ENCODE data around the gene BRD3OS. TPM values are rescaled to one million over a fixed set of nuclear protein-coding genes. Genes with fewer than 3 reads are reported as not detected.
A peak's percentile ranks its signal among the peaks of the same experiment; 100 is the strongest.

Gene BRD3OS
- total and polyA plus RNA-seq, 8 donors, result 15.5 to 23.1 (median 18.3) TPM

DNA sequence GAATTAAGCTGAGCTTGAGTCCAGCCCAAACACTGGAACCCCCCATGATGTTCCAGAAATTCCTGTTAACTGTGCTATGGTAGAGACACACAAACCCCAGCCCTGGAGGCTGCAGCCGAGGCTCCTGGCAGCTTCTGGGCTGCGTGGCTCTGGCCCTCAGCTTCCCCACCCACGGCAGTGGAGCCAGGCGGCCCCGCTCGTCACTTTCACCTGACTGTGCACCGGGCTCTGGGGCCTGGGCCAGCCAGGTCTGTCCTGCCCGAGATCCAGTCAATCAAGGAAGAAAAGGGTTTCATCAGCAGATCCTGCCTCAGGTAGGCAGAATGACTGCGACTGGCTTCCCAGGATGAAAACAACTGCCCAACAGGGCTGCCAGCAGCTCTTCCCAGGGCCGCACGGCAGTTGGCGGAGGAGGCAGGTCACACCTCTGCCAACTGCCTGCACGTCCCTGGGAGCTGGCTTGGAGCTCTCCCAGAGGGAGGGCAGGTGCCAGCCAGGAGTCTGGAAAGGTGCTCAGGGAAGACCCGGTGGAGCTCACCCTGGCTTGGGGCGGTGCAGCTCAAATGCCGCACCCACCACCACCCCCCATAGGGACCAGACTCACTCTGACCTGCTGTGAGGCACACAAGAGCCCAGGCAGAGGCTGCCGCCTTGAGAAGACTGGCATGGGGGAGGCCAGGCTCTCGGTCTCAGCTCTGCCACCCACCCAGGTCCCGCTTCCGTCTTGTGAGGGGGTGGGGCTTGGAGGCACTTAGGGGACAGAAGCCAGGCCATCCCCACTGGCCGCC is 21.8 kb downstream of the BRD3OS start:
- Histone ChIP-seq H3K27me3 (no peaks in the 10 kb centered on the region), H3K36me3 (peaks cover 0 to 97% of the 10 kb centered on the region in 2 donors), H3K4me3 (no peak overlapping the region), H3K4me1 (no peaks in the 10 kb centered on the region), H3K27ac (no peak overlapping the region), H3K9me3 (no peaks in the 10 kb centered on the region)
- TF ChIP-seq, protein P1, sequence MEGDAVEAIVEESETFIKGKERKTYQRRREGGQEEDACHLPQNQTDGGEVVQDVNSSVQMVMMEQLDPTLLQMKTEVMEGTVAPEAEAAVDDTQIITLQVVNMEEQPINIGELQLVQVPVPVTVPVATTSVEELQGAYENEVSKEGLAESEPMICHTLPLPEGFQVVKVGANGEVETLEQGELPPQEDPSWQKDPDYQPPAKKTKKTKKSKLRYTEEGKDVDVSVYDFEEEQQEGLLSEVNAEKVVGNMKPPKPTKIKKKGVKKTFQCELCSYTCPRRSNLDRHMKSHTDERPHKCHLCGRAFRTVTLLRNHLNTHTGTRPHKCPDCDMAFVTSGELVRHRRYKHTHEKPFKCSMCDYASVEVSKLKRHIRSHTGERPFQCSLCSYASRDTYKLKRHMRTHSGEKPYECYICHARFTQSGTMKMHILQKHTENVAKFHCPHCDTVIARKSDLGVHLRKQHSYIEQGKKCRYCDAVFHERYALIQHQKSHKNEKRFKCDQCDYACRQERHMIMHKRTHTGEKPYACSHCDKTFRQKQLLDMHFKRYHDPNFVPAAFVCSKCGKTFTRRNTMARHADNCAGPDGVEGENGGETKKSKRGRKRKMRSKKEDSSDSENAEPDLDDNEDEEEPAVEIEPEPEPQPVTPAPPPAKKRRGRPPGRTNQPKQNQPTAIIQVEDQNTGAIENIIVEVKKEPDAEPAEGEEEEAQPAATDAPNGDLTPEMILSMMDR (IDR thresholded peaks at IDR 0.05), result no peak
- intact Hi-C loops (cut with DNase I), result no loop called here
- DNase-seq, result peak in 1 of 4 donors; percentile 57
- ATAC-seq, result no peak

DNA sequence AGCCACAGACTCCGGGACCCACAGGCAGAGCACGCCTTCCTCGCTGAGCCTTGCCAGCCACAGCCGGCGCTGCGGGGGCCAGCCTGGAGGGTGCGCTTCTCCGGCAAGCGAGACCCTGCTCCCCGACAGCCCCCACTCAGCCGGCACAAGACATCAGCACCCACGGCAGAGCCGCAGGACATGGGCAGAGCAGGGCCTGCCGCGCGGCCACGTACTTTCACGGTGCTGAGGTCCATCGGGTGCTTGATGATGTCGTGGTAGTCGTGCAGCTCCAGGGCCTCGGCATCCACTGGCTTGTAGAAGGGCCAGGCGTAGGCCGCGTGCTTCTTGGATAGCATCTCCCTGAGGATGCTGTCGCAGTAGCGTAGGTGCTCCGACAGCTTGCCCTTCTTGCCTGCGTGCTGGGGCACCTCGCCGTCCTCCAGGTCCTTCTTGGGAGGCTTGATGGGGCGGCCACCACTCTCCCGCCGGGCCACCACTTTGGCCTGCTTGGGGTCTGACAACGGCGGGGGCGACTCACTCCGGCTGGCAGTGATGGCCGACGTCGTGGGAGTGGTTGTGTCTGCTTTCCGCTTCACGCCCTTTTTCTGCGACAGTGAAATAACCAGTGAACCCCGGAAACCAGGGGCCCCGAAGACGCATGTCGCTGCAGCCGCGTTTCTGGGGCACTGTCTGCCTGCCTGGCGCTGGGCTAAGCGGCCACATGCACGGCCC is 22.7 kb downstream of the BRD3OS start:
- no peak for ATAC-seq
- Histone ChIP-seq H3K36me3 (peaks cover 0 to 100% of the 10 kb centered on the region in 2 donors), H3K27ac (no peak overlapping the region), H3K9me3 (no peaks in the 10 kb centered on the region), H3K4me3 (no peak overlapping the region), H3K27me3 (no peaks in the 10 kb centered on the region), H3K4me1 (no peaks in the 10 kb centered on the region)
- intact Hi-C loops (cut with DNase I), result no loop called here
- TF ChIP-seq, protein P1 (IDR thresholded peaks at IDR 0.05), result no peak
- peak in 1 of 4 donors; percentile 68 for DNase-seq

DNA sequence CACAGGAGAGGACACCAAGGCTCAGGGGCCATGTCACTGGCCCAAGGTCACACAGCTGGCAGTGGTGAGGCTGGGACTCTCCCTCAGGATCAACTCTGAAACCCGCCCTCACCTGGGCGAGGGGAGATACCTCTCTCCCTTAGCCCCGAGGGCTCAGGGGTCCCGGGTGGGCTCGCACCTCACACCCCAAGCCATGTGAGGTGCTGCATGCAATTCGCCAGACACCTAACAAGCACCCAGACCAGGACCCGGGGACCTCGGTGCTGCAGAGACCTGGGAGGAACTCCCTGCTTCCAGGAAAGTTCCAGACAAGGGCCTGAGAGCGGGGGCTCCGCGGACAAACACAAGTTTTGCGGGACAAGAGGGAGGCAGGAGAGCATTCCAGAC is 23.3 kb downstream of the BRD3OS start:
- TF ChIP-seq, protein P1 (IDR thresholded peaks at IDR 0.05), result no peak
- no peak for ATAC-seq
- H3K4me1 ChIP-seq, result no peaks in the 10 kb centered on the region

DNA sequence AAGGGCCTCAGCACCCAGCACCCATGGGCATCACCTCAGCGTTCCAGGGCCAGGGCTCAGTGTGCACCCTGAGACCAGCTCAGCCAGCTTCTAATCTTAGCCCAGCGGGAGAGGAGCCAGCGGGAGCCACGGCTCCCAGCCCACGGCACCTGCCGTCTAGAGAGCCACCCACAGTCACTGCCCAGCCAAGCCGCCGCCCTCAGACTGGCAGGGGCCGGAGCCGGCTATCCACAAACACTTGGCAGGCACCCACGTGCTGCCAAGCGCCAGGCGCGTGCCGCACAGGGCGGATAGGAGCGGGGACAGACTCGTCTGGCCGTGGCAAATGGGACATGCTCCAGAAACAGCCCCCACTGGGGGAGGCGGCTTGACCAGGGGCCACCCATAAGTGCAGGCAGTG is 24.0 kb downstream of the BRD3OS start:
- H3K4me3 ChIP-seq, result no peak overlapping the region
- no peak overlapping the region for H3K27ac ChIP-seq
- peaks cover 0 to under 1% of the 10 kb centered on the region in 2 donors for H3K4me1 ChIP-seq
- H3K27me3 ChIP-seq, result no peaks in the 10 kb centered on the region
- TF ChIP-seq, protein P1 (IDR thresholded peaks at IDR 0.05), result no peak
- H3K36me3 ChIP-seq, result peaks cover 0 to 93% of the 10 kb centered on the region in 2 donors
- intact Hi-C loops (cut with DNase I), result no loop called here
- ATAC-seq (no peak), DNase-seq (peak in 1 of 4 donors; percentile 73)
- H3K9me3 ChIP-seq, result no peaks in the 10 kb centered on the region

More for the DNA sequence above, 23.3 kb downstream of the BRD3OS start:
- peak in 1 of 4 donors; percentile 73 for DNase-seq
- intact Hi-C loops (cut with DNase I), result no loop called here
- H3K27ac ChIP-seq, result no peak overlapping the region
- H3K36me3 ChIP-seq, result peaks cover 0 to 100% of the 10 kb centered on the region in 2 donors
- no peaks in the 10 kb centered on the region for H3K27me3 ChIP-seq
- H3K4me3 ChIP-seq, result no peak overlapping the region
- no peaks in the 10 kb centered on the region for H3K9me3 ChIP-seq
